OCI-LY3 (cell line): ENCODE results near the gene ARGLU1.

ENCODE experiments used
- H2AFZ ChIP-seq: fragments of 200-600, 300-600 bp; shearing (Covaris generic); 2 replicates; pipeline ENCODE4 v1.6.0; 2014; ENCODE audit warnings: antibody characterized with exemption, low read depth, low read length
- H3K27ac ChIP-seq: fragments of 200-600, 300-600 bp; sonication (generic); 2 replicates; pipeline ENCODE4 v1.5.1; 2014; ENCODE audit warnings: mild to moderate bottlenecking, low read length, moderate library complexity, mixed read lengths
- H3K27me3 ChIP-seq: fragments of 200-600, 300-600 bp; sonication (generic); 2 replicates; pipeline ENCODE4 v1.6.1; 2014; ENCODE audit warnings: low read depth, low read length, mixed read lengths
- H3K36me3 ChIP-seq: fragments of 200-600, 300-600 bp; sonication (generic); replicated peaks from 2 replicates; pipeline ENCODE3; 2014; ENCODE audit warnings: low read depth, low read length, mixed read lengths
- H3K4me1 ChIP-seq: fragments of 300-600, 200-600 bp; sonication (generic); 2 replicates; pipeline ENCODE4 v1.6.1; 2014; ENCODE audit warnings: low read length, mixed read lengths
- H3K4me2 ChIP-seq: fragments of 200-600, 300-600 bp; sonication (generic); 2 replicates; pipeline ENCODE4 v1.6.1; 2014; ENCODE audit warnings: low read length, mixed read lengths
- H3K4me3 ChIP-seq: fragments of 300-600, 200-600 bp; sonication (generic); 2 replicates; pipeline ENCODE4 v1.5.1; 2014; ENCODE audit warnings: antibody characterized with exemption, mild to moderate bottlenecking, low read length, moderate library complexity
- H3K79me2 ChIP-seq: fragments of 300-600, 200-600 bp; shearing (Covaris generic); 2 replicates; pipeline ENCODE4 v1.6.1; 2014; ENCODE audit warnings: mild to moderate bottlenecking, low read length, mixed read lengths
- H3K9ac ChIP-seq: fragments of 300-600, 200-600 bp; shearing (Covaris generic); 2 replicates; pipeline ENCODE4 v1.6.0; 2014; ENCODE audit warnings: mild to moderate bottlenecking, low read length, moderate library complexity
- H3K9me3 ChIP-seq: fragments of 200-600, 300-600 bp; shearing (Covaris generic); 2 replicates; pipeline ENCODE4 v1.6.1; 2014; ENCODE audit warnings: low read length, mixed read lengths; ENCODE audit not compliant: insufficient read depth
- H4K20me1 ChIP-seq: fragments of 200-600, 300-600 bp; sonication (generic); 2 replicates; pipeline ENCODE4 v1.6.1; 2016; ENCODE audit warnings: low read length, mixed read lengths; ENCODE audit not compliant: insufficient read depth
- CTCF ChIP-seq: fragments of 200-600, 300-600 bp; sonication (generic); IDR thresholded peaks from 2 replicates; pipeline ENCODE4 v1.5.1; 2014; ENCODE audit warnings: antibody characterized with exemption, low read length, low read depth
- EZH2phosphoT487 ChIP-seq: fragments of 200-600 bp; shearing (Covaris generic); IDR thresholded peaks from 2 replicates; pipeline ENCODE4 v1.6.1; 2018; ENCODE audit warnings: antibody characterized with exemption, mixed run types, low read depth

The ARGLU1 gene

GRCh38 chr13:106532111-106532929 is 35.6 kb downstream of the ARGLU1 start:
- Histone ChIP-seq H3K4me1 (no peaks in the 10 kb centered on the region), H3K79me2 (no peaks in the 10 kb centered on the region), H2AFZ (no peak overlapping the region), H3K27ac (no peak overlapping the region), H4K20me1 (no peaks in the 10 kb centered on the region), H3K4me3 (no peak overlapping the region), H3K9me3 (no peaks in the 10 kb centered on the region), H3K36me3 (peaks cover 20% of the 10 kb centered on the region), H3K9ac (no peak overlapping the region), H3K4me2 (no peak overlapping the region), H3K27me3 (no peaks in the 10 kb centered on the region)
- TF ChIP-seq EZH2phosphoT487 (no peak), CTCF (no peak)

- Histone ChIP-seq H3K4me3 (no peak overlapping the region), H3K79me2 (no peaks in the 10 kb centered on the region), H3K4me2 (no peak overlapping the region), H2AFZ (no peak overlapping the region), H3K27me3 (no peaks in the 10 kb centered on the region), H3K4me1 (no peaks in the 10 kb centered on the region), H3K36me3 (peaks cover 11% of the 10 kb centered on the region), H3K9me3 (no peaks in the 10 kb centered on the region), H3K9ac (no peak overlapping the region), H3K27ac (no peak overlapping the region), H4K20me1 (no peaks in the 10 kb centered on the region)
- TF ChIP-seq EZH2phosphoT487 = no peak
- TF ChIP-seq CTCF = no peak
Measured at GRCh38 chr13:106530980-106531481, 36.9 kb downstream of the ARGLU1 start.

- Histone ChIP-seq H3K4me1 (no peaks in the 10 kb centered on the region), H3K9me3 (no peaks in the 10 kb centered on the region), H3K79me2 (no peaks in the 10 kb centered on the region), H3K27me3 (no peaks in the 10 kb centered on the region), H3K4me3 (no peak overlapping the region), H3K9ac (no peak overlapping the region), H4K20me1 (no peaks in the 10 kb centered on the region), H2AFZ (no peak overlapping the region), H3K4me2 (no peak overlapping the region), H3K36me3 (peaks cover 6% of the 10 kb centered on the region), H3K27ac (no peak overlapping the region)
- TF ChIP-seq CTCF (no peak), EZH2phosphoT487 (no peak)
Measured at GRCh38 chr13:106530171-106530851, 37.6 kb downstream of the ARGLU1 start.

- Histone ChIP-seq H3K9ac (no peak overlapping the region), H3K4me2 (no peak overlapping the region), H3K4me1 (no peaks in the 10 kb centered on the region), H3K4me3 (no peak overlapping the region), H4K20me1 (no peaks in the 10 kb centered on the region), H3K36me3 (peaks cover 6% of the 10 kb centered on the region), H3K9me3 (no peaks in the 10 kb centered on the region), H3K27ac (no peak overlapping the region), H2AFZ (no peak overlapping the region), H3K79me2 (no peaks in the 10 kb centered on the region), H3K27me3 (no peaks in the 10 kb centered on the region)
- TF ChIP-seq CTCF (no peak), EZH2phosphoT487 (no peak)
Measured at GRCh38 chr13:106529415-106530170, 38.3 kb downstream of the ARGLU1 start.
